Measurements from ENCODE around the gene TVP23B.

- TF ChIP-seq CTCF (IDR thresholded peaks at IDR 0.05) (no peak), POLR2A (IDR thresholded peaks at IDR 0.05) (no peak)
These were observed 8.5 kb upstream of the TVP23B start for GRCh38 chr17:18772471-18772870.
